ENCODE data around the gene SPIRE1. TPM values are rescaled to one million over a fixed set of nuclear protein-coding genes. Genes with fewer than 3 reads are reported as not detected.
"Not testable (repeated sequence)": the region's sequence is repeated elsewhere in the genome, so short reads cannot be mapped to it uniquely, and the experiment has no call there.

SPIRE1 gene
- total RNA-seq, 1 donor from 2014 or later = 6.5 TPM

- intact Hi-C loops (cut with micrococcal nuclease) = no loop called here
Observed at GRCh38 chr18:12497839-12498238, 160.1 kb downstream of the SPIRE1 start.

DNA sequence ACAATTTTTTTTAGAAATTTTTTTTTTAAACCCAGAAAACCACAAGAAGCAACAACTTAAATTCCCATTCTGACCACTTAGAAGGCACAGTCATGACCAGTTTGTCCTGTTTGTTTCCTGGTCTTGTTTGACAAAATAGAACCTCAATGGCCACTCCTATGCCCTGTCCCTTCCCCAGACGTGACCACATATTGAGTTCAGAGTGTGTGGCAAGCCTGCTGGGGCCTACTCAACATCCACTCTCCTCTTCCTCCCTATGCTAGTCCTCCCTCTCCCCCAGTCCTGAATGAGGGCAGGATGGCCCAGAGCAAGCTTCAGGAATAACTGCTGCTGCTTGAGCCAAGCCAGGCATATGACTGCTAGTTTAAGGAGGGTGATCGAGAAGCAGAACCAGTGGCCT, 160.6 kb downstream of the SPIRE1 start:
- intact Hi-C loops (cut with micrococcal nuclease) = no loop called here

- intact Hi-C loops (cut with micrococcal nuclease) = no loop called here
Observed at GRCh38 chr18:12492907-12493306, 165.0 kb downstream of the SPIRE1 start.

GRCh38 chr18:12491611-12492435, 166.1 kb downstream of the SPIRE1 start:
- intact Hi-C loops (cut with micrococcal nuclease) = no loop called here

GRCh38 chr18:12485479-12486105, 172.3 kb downstream of the SPIRE1 start:
- intact Hi-C loops (cut with micrococcal nuclease) = no loop called here

GRCh38 chr18:12481915-12482314, 176.0 kb downstream of the SPIRE1 start:
- intact Hi-C loops (cut with micrococcal nuclease) = not testable (repeated sequence)

- intact Hi-C loops (cut with micrococcal nuclease) = no loop called here
Observed at GRCh38 chr18:12479982-12480381, 177.9 kb downstream of the SPIRE1 start.

- intact Hi-C loops (cut with micrococcal nuclease) = no loop called here
Observed at GRCh38 chr18:12479536-12479935, 178.4 kb downstream of the SPIRE1 start.

GRCh38 chr18:12478269-12479047, 179.4 kb downstream of the SPIRE1 start:
- intact Hi-C loops (cut with micrococcal nuclease) = no loop called here

- intact Hi-C loops (cut with micrococcal nuclease) = no loop called here
Observed at GRCh38 chr18:12477606-12478005, 180.3 kb downstream of the SPIRE1 start.

GRCh38 chr18:12476955-12477354, 181.0 kb downstream of the SPIRE1 start:
- intact Hi-C loops (cut with micrococcal nuclease) = no loop called here

GRCh38 chr18:12474876-12475275, 183.0 kb downstream of the SPIRE1 start:
- intact Hi-C loops (cut with micrococcal nuclease) = no loop called here

GRCh38 chr18:12474146-12474545, 183.8 kb downstream of the SPIRE1 start:
- intact Hi-C loops (cut with micrococcal nuclease) = no loop called here

- intact Hi-C loops (cut with micrococcal nuclease) = no loop called here
Observed at GRCh38 chr18:12470382-12471075, 187.4 kb downstream of the SPIRE1 start.

DNA sequence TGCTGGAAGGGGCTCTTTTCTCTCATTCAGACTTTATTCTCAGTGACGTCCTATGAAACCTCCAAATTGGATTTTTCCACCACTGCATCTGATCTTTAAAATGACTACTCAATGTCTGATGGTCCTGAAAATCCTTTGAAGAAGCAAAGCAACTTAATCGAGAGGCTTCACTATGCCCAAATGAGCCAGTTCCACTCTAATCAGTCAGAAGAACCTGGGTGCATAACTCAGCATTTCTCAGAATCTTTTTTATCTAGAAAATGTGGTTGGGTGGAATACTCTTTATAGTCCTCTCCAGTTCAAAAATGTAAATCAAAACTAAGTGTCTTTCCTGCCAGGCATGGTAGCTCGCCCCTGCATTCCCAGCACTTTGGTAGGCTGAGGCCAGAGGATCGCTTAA, 189.5 kb downstream of the SPIRE1 start:
- intact Hi-C loops (cut with micrococcal nuclease) = no loop called here

- intact Hi-C loops (cut with micrococcal nuclease) = no loop called here
Observed at GRCh38 chr18:12464731-12465130, 193.2 kb downstream of the SPIRE1 start.

DNA sequence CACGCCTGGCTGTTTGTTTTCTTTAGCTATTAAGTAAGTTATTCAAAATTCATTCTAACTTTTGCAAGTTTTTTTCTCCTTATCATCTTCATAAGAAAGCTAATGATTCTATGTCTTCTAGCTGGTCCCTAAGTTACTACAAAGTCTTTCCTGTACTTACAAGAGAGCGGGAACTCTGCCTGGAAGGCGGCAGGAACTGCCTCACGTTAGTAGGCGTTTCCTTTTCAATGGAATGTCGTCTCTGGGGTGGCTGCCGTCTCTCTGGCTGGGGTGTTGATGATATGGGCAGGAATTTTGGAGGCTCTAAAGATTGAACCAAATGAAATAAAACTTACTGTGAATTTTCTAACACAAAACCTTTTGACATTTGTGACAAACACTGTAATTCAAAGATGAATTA, 194.7 kb downstream of the SPIRE1 start:
- intact Hi-C loops (cut with micrococcal nuclease) = no loop called here

DNA sequence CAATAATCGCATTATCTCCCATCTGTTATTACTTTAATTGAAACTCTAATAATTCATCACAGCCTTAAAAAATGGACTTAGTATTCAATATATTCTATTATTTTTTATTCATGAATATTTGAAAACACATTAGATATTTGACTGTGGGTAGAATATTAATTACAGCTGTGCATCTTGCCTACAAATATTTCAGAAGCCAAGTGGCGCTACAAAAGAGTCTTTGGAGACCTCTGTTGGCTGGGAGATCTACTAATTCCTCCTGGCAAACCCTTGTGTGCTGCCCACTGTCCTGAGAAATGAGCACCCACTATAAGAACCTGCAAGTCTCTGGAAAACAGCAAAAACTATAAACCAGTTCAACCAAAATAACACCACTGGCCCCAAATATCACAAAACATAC, 195.7 kb downstream of the SPIRE1 start:
- intact Hi-C loops (cut with micrococcal nuclease) = no loop called here

DNA sequence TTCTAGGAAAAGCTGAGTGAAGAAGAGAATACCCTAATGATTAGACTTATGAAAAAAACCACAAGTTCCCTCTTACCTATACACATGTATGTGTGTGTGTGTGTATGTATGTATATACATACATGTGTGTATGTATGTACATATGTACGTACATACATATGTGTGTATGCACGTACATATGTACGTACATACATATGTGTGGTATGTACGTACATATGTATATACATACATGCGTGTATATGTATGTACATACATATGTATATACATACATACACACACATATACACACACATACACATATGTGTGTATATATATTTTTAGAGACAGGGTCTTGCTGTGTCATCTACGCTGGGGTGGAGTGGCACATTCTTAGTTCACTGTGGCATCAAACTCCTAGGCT, 196.6 kb downstream of the SPIRE1 start:
- intact Hi-C loops (cut with micrococcal nuclease) = no loop called here

DNA sequence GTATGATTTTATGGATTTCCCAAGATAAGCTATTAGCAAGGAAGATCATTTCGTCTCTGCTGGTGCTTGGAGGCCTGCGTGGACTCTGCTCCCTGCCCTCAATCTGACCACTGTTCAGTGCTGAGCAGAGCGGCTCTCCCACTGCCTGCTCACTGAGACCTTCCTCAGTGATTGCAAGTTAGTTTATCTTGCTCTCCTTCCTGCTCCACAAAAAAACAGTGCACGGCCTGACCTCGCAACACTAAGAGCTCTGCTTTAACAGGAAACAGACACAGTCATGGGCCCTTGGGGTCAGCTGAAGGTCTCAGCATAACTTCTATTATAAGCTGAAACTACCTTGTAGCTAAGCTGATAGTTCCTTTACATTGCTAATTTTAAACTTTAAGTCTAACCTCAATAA, 197.0 kb downstream of the SPIRE1 start:
- intact Hi-C loops (cut with micrococcal nuclease) = no loop called here

DNA sequence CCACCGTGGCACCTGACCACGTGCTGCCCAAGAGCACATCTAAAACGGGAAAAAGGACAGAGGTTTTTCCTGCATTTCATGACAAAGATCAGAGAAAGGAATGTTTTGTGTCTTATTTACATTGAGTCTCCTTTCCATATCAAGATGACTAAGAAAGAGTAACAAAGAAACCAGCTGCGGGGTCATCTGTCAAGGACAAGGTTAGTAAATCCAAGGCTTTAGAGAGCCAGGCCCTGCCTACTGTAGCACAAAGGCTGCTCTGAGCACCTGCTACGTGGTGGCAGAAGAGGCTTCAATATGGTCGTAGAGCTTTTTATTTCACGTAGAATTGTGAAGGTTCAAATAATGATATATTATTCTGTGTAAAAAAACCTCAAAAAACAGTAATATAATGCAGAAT, 199.1 kb downstream of the SPIRE1 start:
- intact Hi-C loops (cut with micrococcal nuclease) = no loop called here

DNA sequence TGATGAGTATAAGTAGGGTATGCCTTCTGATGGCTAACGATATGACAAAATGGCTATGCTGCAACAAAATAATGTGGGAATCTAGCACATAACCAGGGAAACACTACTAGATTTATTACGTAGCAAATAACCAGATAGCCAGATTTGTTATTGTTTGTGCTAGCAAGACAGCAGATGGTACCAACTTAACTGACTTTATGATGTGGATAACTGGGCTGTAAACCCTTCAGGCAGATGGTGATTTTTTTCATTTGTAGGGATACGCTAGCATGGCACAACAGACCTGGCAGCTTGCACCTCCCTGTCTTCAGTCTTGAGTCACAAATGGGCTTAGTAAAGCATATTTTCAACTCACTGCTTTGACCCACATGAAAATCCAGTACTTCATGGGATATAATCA, 201.5 kb downstream of the SPIRE1 start:
- intact Hi-C loops (cut with micrococcal nuclease) = no loop called here
